Thyroid gland (tissue), 4 donors: ENCODE measurements around the gene LOXL1. TPM values are rescaled to one million over a fixed set of nuclear protein-coding genes. Genes with fewer than 3 reads are reported as not detected.

Experiments used
- total RNA-seq, 4 donors: library from RNA; depleted of rRNA; stranded (reverse); fragments of >200 nt; gene quantifications; one replicate each; pipeline ENCODE4 v1.2.3, GENCODE V29; 2016

The LOXL1 gene
- total RNA-seq, 4 donors from 2014 or later: 9.9 to 15.2 (median 12.0) TPM

Other genes starting within 250 kb of the LOXL1 start
- gene CD276, start 242.1 kb upstream of the LOXL1 start, total RNA-seq: 10 to 100 TPM; 22.6 to 39.5 (median 28.9) TPM
- gene INSYN1, start 173.1 kb upstream of the LOXL1 start, total RNA-seq: 1 to 10 TPM in 3 of 4 donors, under 1 TPM in 1; 0.83 to 2.5 (median 2.0) TPM
- not detected for gene TBC1D21, start 52.9 kb upstream of the LOXL1 start, total RNA-seq
- gene STOML1, start 65.8 kb downstream of the LOXL1 start, total RNA-seq: 10 to 100 TPM; 15.3 to 42.1 (median 30.1) TPM
- 100 to 1,000 TPM in 1 of 4 donors, 10 to 100 TPM in 3; 55.9 to 141 (median 76.5) TPM for gene PML, start 68.3 kb downstream of the LOXL1 start, total RNA-seq
- gene GOLGA6A, start 156.1 kb downstream of the LOXL1 start, total RNA-seq: under 1 TPM in 2 of 4 donors, not detected in 2; 0.22 to 0.54 TPM
- gene ISLR2, start 204.1 kb downstream of the LOXL1 start, total RNA-seq: under 1 TPM in 1 of 4 donors, not detected in 3; 0.40 TPM
- 100 to 1,000 TPM in 2 of 4 donors, 10 to 100 TPM in 2; 90.8 to 151 (median 97.7) TPM for gene ISLR, start 247.2 kb downstream of the LOXL1 start, total RNA-seq